ENCODE measurements around the gene SPPL2C.

SPPL2C gene

DNA sequence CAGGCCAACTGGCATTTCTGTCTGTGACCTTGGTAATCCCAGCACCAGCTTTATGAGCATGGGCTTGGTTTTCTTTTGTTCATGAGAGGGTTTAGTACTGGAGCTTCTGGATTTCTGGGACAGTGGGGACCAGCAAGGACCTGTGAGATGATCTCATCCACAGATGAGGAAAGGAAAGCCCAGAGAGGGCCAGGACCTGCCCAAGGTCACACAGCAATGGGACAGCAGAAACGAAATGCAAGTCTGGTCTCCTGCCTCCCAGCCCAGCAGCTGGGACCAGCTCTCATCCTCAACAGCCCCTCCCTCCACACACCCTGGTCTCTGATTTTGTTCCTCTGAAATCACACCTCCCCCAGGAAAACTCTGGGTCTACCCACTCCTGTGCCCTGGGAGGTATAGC is 7.2 kb downstream of the SPPL2C start:
- H3K9me3 Mint-ChIP-seq, result no peaks in the 10 kb centered on the region
- H3K27ac Mint-ChIP-seq, result no peak overlapping the region
- H3K36me3 Mint-ChIP-seq (ENCODE audit: low read depth), result no peaks in the 10 kb centered on the region
- H3K4me3 Mint-ChIP-seq, result no peak overlapping the region
- peaks cover 37% of the 10 kb centered on the region for H3K27me3 Mint-ChIP-seq (ENCODE audit: low read depth, poor library complexity)
- no peak for TF ChIP-seq CTCF (IDR thresholded peaks at IDR 0.05)
- DNase-seq, result no peak
- H3K4me1 Mint-ChIP-seq, result no peaks in the 10 kb centered on the region

DNA sequence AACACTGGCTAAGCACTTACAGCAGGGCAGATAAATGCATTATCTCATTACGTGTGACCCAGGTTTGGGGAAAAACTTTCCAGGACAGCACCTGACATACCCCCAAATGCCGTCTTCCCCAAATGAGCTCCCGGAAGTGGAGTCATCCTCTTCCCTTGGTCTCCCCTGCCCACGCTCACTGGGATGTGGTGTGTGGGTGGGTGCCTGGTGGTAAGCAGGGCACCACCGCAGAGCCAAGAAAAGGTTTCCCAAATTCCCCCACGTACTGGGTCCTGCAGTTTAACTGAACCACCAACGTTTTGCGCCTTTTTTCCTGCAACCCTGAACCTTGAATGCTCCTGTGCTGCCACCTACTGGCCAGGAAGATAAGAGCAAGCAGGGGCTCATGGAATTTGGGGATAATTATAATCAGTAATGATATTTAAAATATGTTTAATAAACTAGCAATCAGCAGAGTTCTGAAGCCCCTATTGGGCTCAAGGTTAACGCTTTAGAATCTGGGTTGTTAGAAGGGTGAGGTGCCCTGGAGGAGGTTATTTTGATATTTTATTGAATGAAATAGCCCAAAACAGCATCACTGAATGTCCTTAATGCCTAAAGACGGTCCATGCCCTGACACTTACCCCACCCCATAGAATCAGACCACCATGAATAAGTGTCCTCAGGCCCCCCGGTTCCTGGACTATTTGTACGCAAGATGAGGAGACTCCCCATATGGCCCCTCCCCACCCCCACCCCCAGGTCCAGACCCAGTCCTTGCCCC is 8.0 kb downstream of the SPPL2C start:
- peak; percentile 76 for DNase-seq
- H3K9me3 Mint-ChIP-seq, result no peaks in the 10 kb centered on the region
- H3K36me3 Mint-ChIP-seq (ENCODE audit: low read depth), result no peaks in the 10 kb centered on the region
- no peak overlapping the region for H3K27ac Mint-ChIP-seq
- H3K27me3 Mint-ChIP-seq (ENCODE audit: low read depth, poor library complexity), result peaks cover 35% of the 10 kb centered on the region
- H3K4me3 Mint-ChIP-seq, result no peak overlapping the region
- H3K4me1 Mint-ChIP-seq, result no peaks in the 10 kb centered on the region
- TF ChIP-seq CTCF (IDR thresholded peaks at IDR 0.05), result peak; percentile 89

- H3K9me3 Mint-ChIP-seq, result no peaks in the 10 kb centered on the region
- H3K27me3 Mint-ChIP-seq (ENCODE audit: low read depth, poor library complexity), result peaks cover 46% of the 10 kb centered on the region
- no peaks in the 10 kb centered on the region for H3K4me1 Mint-ChIP-seq
- H3K4me3 Mint-ChIP-seq, result no peak overlapping the region
- no peak overlapping the region for H3K27ac Mint-ChIP-seq
- TF ChIP-seq CTCF (IDR thresholded peaks at IDR 0.05), result no peak
- no peaks in the 10 kb centered on the region for H3K36me3 Mint-ChIP-seq (ENCODE audit: low read depth)
- no peak for DNase-seq
Measured at GRCh38 chr17:45854209-45854608, 9.5 kb downstream of the SPPL2C start.

DNA sequence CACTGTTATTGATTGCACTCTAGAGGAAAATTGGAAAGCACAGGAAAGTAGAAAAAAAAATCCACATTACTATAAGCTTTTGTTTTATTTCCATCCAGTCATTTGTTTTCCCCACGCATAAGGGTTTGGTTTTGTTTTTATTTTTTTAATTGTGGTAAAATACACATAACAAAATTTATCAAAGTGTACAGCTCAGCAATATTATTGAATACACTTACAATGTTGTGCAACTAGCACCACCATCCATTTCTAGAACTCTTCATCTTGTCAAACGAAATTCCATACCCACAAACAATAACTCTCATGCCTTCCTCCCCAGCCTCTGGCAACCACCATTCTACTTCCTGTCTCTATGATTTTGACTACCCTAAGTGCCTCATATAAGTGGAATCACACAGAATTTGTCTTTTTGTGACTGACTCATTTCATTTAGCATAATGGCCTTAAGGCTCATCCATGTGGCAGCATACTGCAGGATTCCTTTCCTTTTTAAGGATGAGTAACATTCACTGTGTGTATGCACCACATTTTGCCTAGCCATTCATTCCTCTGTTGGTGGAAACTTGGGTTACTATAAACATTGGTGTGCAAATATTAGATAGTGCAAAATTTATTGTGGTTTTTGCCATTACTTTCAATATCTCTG is 11.1 kb downstream of the SPPL2C start:
- Mint-ChIP-seq H3K9me3 (no peaks in the 10 kb centered on the region), H3K4me3 (no peak overlapping the region), H3K4me1 (no peaks in the 10 kb centered on the region), H3K27ac (no peak overlapping the region), H3K27me3 (ENCODE audit: low read depth, poor library complexity) (peaks cover 54% of the 10 kb centered on the region), H3K36me3 (ENCODE audit: low read depth) (no peaks in the 10 kb centered on the region)
- no peak for DNase-seq
- no peak for TF ChIP-seq CTCF (IDR thresholded peaks at IDR 0.05)

- peaks cover 4% of the 10 kb centered on the region for H3K9me3 Mint-ChIP-seq
- DNase-seq, result peak; percentile 79
Measured at GRCh38 chr17:45857977-45858708, 13.5 kb downstream of the SPPL2C start.

More at GRCh38 chr17:45857977-45858708, 13.5 kb downstream of the SPPL2C start:
- H3K27ac Mint-ChIP-seq, result no peak overlapping the region
- H3K27me3 Mint-ChIP-seq (ENCODE audit: low read depth, poor library complexity), result peaks cover 50% of the 10 kb centered on the region
- no peaks in the 10 kb centered on the region for H3K4me1 Mint-ChIP-seq
- H3K4me3 Mint-ChIP-seq, result no peak overlapping the region
- TF ChIP-seq CTCF (IDR thresholded peaks at IDR 0.05), result no peak
- no peaks in the 10 kb centered on the region for H3K36me3 Mint-ChIP-seq (ENCODE audit: low read depth)
